Mammary epithelial cell (primary cell): ENCODE measurements around the gene CFAP251.

Source experiments
- CTCF ChIP-seq, 2 donors: IDR thresholded peaks in 1 of 2; conservative IDR thresholded peaks in 1 of 2; 2 replicates each; pipeline ENCODE4 v1.5.1; 2011 to 2012; ENCODE audit warnings: inconsistent platforms in 2 of 2, low read length in 2 of 2, mild to moderate bottlenecking in 2 of 2, control low read depth in 1 of 2, low read depth in 1 of 2; ENCODE audit not compliant: insufficient read depth in 1 of 2; ENCODE audit errors: extremely low read depth in 1 of 2
- EZH2 ChIP-seq: IDR thresholded peaks from 2 replicates; pipeline ENCODE4 v1.6.1; 2012; ENCODE audit warnings: low read length, inconsistent platforms, borderline replicate concordance

- TF ChIP-seq CTCF (conservative IDR thresholded peaks at IDR 0.05 in 1 of 2, IDR thresholded peaks at IDR 0.05 in 1 of 2; ENCODE audit: extremely low read depth in 1 of 2, insufficient read depth in 1 of 2, low read depth in 1 of 2, low read length in 2 of 2) = no peak
- no peak for TF ChIP-seq EZH2
These were observed 112.1 kb downstream of the CFAP251 start for GRCh38 chr12:122030424-122031035.
